GM12878 (cell line): Measurements from ENCODE around the gene MIPOL1. TPM values are rescaled to one million over a fixed set of nuclear protein-coding genes. Genes with fewer than 3 reads are reported as not detected.

Experiments
- ATAC-seq: fragments of 200-7000 bp; cut with Tn5 transposase; 3 replicates; pipeline ENCODE4 v1.9.1; 2020; ENCODE audit warnings: mild to moderate bottlenecking, moderate library complexity
- BruUV-seq: library from RNA; stranded (reverse); fragments of 400-500 nt; replicated peaks from 2 replicates; lab custom pipeline; 2021; lab: Mats Ljungman, UMichigan
- CTCF ChIA-PET: fragments of 300-600 bp; sonication (Branson Sonifier 250); formaldehyde crosslinking; extraction: SDS; loops from one replicate; lab custom pipeline; 2021; ENCODE audit warnings: inconsistent platforms; lab: Yijun Ruan, JAX
- POLR2A ChIA-PET: fragments of 350-600 bp; formaldehyde crosslinking; extraction: SDS; loops from one replicate; lab custom pipeline; 2021; ENCODE audit warnings: inconsistent platforms; lab: Charles Lee
- RAD21 ChIA-PET: fragments of 300-600 bp; sonication (Branson Sonifier 250); formaldehyde crosslinking; loops from one replicate; lab custom pipeline; 2023; ENCODE audit warnings: antibody characterized with exemption; ENCODE audit not compliant: unreplicated experiment; lab: Charles Lee
- SMC1A ChIA-PET: fragments of 300-600 bp; sonication (Branson Sonifier 250); formaldehyde crosslinking; loops from one replicate; lab custom pipeline; 2023; ENCODE audit not compliant: unreplicated experiment, uncharacterized antibody; lab: Charles Lee
- DNase-seq: peaks from one replicate; pipeline ENCODE4 v3.0.0-alpha.2; 2011; ENCODE audit warnings: low read depth, low spot score
- FAIRE-seq: peaks from 3 replicates; lab custom pipeline; 2011; peaks lifted over from hg19 to GRCh38; lab: Jason Lieb, UNC
- H2AFZ ChIP-seq: 2 replicates; pipeline ENCODE4 v1.6.0; 2011; ENCODE audit warnings: low read depth, low read length, control low read depth; ENCODE audit not compliant: control insufficient read depth
- H3K27ac ChIP-seq: 2 replicates; pipeline ENCODE4 v1.5.1; 2011; ENCODE audit warnings: control low read depth; ENCODE audit not compliant: control insufficient read depth, insufficient read depth
- H3K27me3 ChIP-seq, 2 experiments: replicated peaks in 1 of 2; 2 replicates each; pipeline versions ENCODE4 v1.6.0 to v1.6.1; 2011; ENCODE audit warnings: low read length in 1 of 2; ENCODE audit not compliant: control insufficient read depth in 2 of 2, insufficient read depth in 2 of 2
- H3K36me3 ChIP-seq, 2 experiments: 2 replicates each; pipeline ENCODE4 v1.5.1; 2011; ENCODE audit warnings: low read length in 1 of 2; ENCODE audit not compliant: control insufficient read depth in 2 of 2, insufficient read depth in 2 of 2
- H3K4me1 ChIP-seq: 2 replicates; pipeline ENCODE4 v1.6.1; 2011; ENCODE audit warnings: mild to moderate bottlenecking, low read length, moderate library complexity, mixed read lengths; ENCODE audit not compliant: control insufficient read depth, insufficient read depth
- H3K4me2 ChIP-seq: 2 replicates; pipeline ENCODE4 v1.6.0; 2011; ENCODE audit warnings: control low read depth; ENCODE audit not compliant: control insufficient read depth, insufficient read depth
- H3K4me3 ChIP-seq: fragments of 200-600 bp; sonication (generic); 2 replicates; pipeline ENCODE4 v1.5.1; 2016
- H3K79me2 ChIP-seq: 2 replicates; pipeline ENCODE4 v1.6.0; 2011; ENCODE audit warnings: low read length; ENCODE audit not compliant: control insufficient read depth, insufficient read depth
- H3K9ac ChIP-seq: 2 replicates; pipeline ENCODE4 v1.8.0; 2011; ENCODE audit warnings: low read length, control low read depth, mixed read lengths; ENCODE audit not compliant: control insufficient read depth, insufficient read depth
- H3K9me3 ChIP-seq: replicated peaks from 3 replicates; pipeline ENCODE4 v1.5.1; 2011; ENCODE audit warnings: mild to moderate bottlenecking, low read length; ENCODE audit not compliant: control insufficient read depth, insufficient read depth
- H4K20me1 ChIP-seq: 2 replicates; pipeline ENCODE4 v1.6.0; 2011; ENCODE audit not compliant: control insufficient read depth, insufficient read depth
- CUX1 ChIP-seq: IDR thresholded peaks from 2 replicates; pipeline ENCODE4 v1.6.1; 2012; ENCODE audit warnings: improper control_type of control experiment, low read depth, low read length; ENCODE audit not compliant: insufficient replicate concordance
- E4F1 ChIP-seq: fragments of 450-650 bp; IDR thresholded peaks from 2 replicates; pipeline ENCODE4 v1.6.1; 2018; ENCODE audit warnings: borderline replicate concordance, mild to moderate bottlenecking; ENCODE audit not compliant: partially characterized antibody
- SIX5 ChIP-seq: IDR thresholded peaks from 2 replicates; pipeline ENCODE4 v1.6.1; 2011; ENCODE audit warnings: mild to moderate bottlenecking, low read depth, low read length, moderate library complexity; ENCODE audit not compliant: severe bottlenecking
- WGBS: methylation state at CpG from one replicate; pipeline ENCODE4 v1.1.6; 2016; ENCODE audit warnings: low lambda C conversion rate; ENCODE audit not compliant: insufficient replicate concordance, insufficient coverage; ENCODE audit errors: missing lambda C conversion rate; 5-methylcytosine and 5-hydroxymethylcytosine counted together
- in situ Hi-C: fragments of 300-500 bp; cut with MboI; formaldehyde crosslinking; loops from 9 replicates; pipeline ENCODE4 v1.14.3; 2018; ENCODE audit warnings: mixed read lengths
- intact Hi-C: fragments of 100-400 bp; cut with micrococcal nuclease; formaldehyde crosslinking; loops from one replicate; pipeline ENCODE4 v1.14.2; 2022; ENCODE audit not compliant: unreplicated experiment
- polyA plus RNA-seq, 11 experiments: library from polyadenylated mRNA; depleted of rRNA in 4 of 11; unstranded in 6 of 11; stranded (reverse) in 5 of 11; fragments of >200 nt; fragmentation: Nextera tagmentation in 4 of 11; fragmentation: Illumina TruSeq in 1 of 11; extraction: Ambion mirVana in 4 of 11; extraction: Trizol in 1 of 11; gene quantifications; 1 replicate in 1 of 11; 2 replicates in 10 of 11; pipeline versions ENCODE4 v1.2.1 to v1.2.3, GENCODE V29; 2011 to 2016; ENCODE audit warnings: inconsistent platforms in 2 of 11, missing spikeins in 2 of 11, low read depth in 1 of 11
- total RNA-seq, 4 experiments: library from RNA; depleted of rRNA in 3 of 4; stranded (reverse); fragments of >200 nt in 3 of 4; fragmentation: Illumina TruSeq in 1 of 4; extraction: Trizol in 1 of 4; gene quantifications; 2 replicates each; pipeline versions ENCODE4 v1.2.1 to v1.2.3, GENCODE V29; 2013 to 2021

Gene MIPOL1
- total and polyA plus RNA-seq, 10 of the 15 experiments (the other 5 are each of a cell fraction or from before 2014, with no cell fraction given) = 0.06 TPM; not detected in 9

GRCh38 chr14:37588956-37589714 is 391.4 kb downstream of the MIPOL1 start:
- H3K9me3 ChIP-seq = no peaks in the 10 kb centered on the region; the same call in 2 of the 3 replicates
- ChIA-PET CTCF (interaction anchor here (0.7 kb wide), 1 partner anchor 330 kb away, joined by 3 read pairs; no protein-coding TSS in a partner anchor), RAD21 (no interaction called here), SMC1A (no interaction called here), POLR2A (no interaction called here)
- H3K4me3 ChIP-seq = no peak overlapping the region
- no peak overlapping the region for H2AFZ ChIP-seq
- ATAC-seq = no peak
- no TSS peak for BruUV-seq
- DNase-seq = no peak
- no peak overlapping the region for H3K4me2 ChIP-seq
- no peaks in the 10 kb centered on the region for H3K4me1 ChIP-seq
- H3K79me2 ChIP-seq = no peaks in the 10 kb centered on the region
- H3K27ac ChIP-seq = no peak overlapping the region
- in situ Hi-C loops = no loop called here
- no peak for FAIRE-seq
- intact Hi-C loops = no loop called here
- TF ChIP-seq SIX5 (no peak), CUX1 (no peak), E4F1 (peak; percentile 12)
- 32% methylated on average over 16 of the region's 16 CpGs for WGBS
- no peak overlapping the region for H3K9ac ChIP-seq
- no peaks in the 10 kb centered on the region; a peak in 1 of 4 replicates for H3K27me3 ChIP-seq
- H4K20me1 ChIP-seq = no peaks in the 10 kb centered on the region
- no peaks in the 10 kb centered on the region for H3K36me3 ChIP-seq
